ENCODE results near the gene VAV3.

VAV3 gene

GRCh38 chr1:107889524-107889923 lies 75.5 kb downstream of the VAV3 start:
- TF ChIP-seq CTCF (IDR thresholded peaks at IDR 0.05; ENCODE audit: low read depth, low read length, missing control alignments): no peak
- H3K4me3 ChIP-seq (ENCODE audit: low read depth, low read length): no peak overlapping the region
- in situ Hi-C loops (cut with HindIII; ENCODE audit: low pct_ligation_motif_present, low sequenced_read_pairs): no loop called here
- DNase-seq: no peak
- H3K36me3 ChIP-seq (replicated peaks): no peaks in the 10 kb centered on the region
- no peak overlapping the region for H3K27ac ChIP-seq
- H3K27me3 ChIP-seq (replicated peaks): no peaks in the 10 kb centered on the region

- TF ChIP-seq CTCF (IDR thresholded peaks at IDR 0.05; ENCODE audit: low read depth, low read length, missing control alignments): no peak
- DNase-seq: no peak
- H3K36me3 ChIP-seq (replicated peaks): no peaks in the 10 kb centered on the region
- H3K27ac ChIP-seq: no peak overlapping the region
- H3K4me3 ChIP-seq (ENCODE audit: low read depth, low read length): no peak overlapping the region
- in situ Hi-C loops (cut with HindIII; ENCODE audit: low pct_ligation_motif_present, low sequenced_read_pairs): no loop called here
- H3K27me3 ChIP-seq (replicated peaks): no peaks in the 10 kb centered on the region
Measured at GRCh38 chr1:107883562-107883961, 81.4 kb downstream of the VAV3 start.

- Histone ChIP-seq H3K36me3 (replicated peaks) (no peaks in the 10 kb centered on the region), H3K4me3 (ENCODE audit: low read depth, low read length) (no peak overlapping the region), H3K27me3 (replicated peaks) (no peaks in the 10 kb centered on the region), H3K27ac (no peak overlapping the region)
- TF ChIP-seq CTCF (IDR thresholded peaks at IDR 0.05; ENCODE audit: low read depth, low read length, missing control alignments): no peak
- in situ Hi-C loops (cut with HindIII; ENCODE audit: low pct_ligation_motif_present, low sequenced_read_pairs): no loop called here
- no peak for DNase-seq
Measured at GRCh38 chr1:107879927-107880326, 85.1 kb downstream of the VAV3 start.

GRCh38 chr1:107879346-107879745 lies 85.6 kb downstream of the VAV3 start:
- H3K27ac ChIP-seq: no peak overlapping the region
- no peak overlapping the region for H3K4me3 ChIP-seq (ENCODE audit: low read depth, low read length)
- no peak for DNase-seq
- no peak for TF ChIP-seq CTCF (IDR thresholded peaks at IDR 0.05; ENCODE audit: low read depth, low read length, missing control alignments)
- in situ Hi-C loops (cut with HindIII; ENCODE audit: low pct_ligation_motif_present, low sequenced_read_pairs): no loop called here
- no peaks in the 10 kb centered on the region for H3K36me3 ChIP-seq (replicated peaks)
- H3K27me3 ChIP-seq (replicated peaks): no peaks in the 10 kb centered on the region

GRCh38 chr1:107877745-107878144 lies 87.2 kb downstream of the VAV3 start:
- Histone ChIP-seq H3K4me3 (ENCODE audit: low read depth, low read length) (no peak overlapping the region), H3K27ac (no peak overlapping the region), H3K27me3 (replicated peaks) (no peaks in the 10 kb centered on the region)

More at GRCh38 chr1:107877745-107878144, 87.2 kb downstream of the VAV3 start:
- TF ChIP-seq CTCF (IDR thresholded peaks at IDR 0.05; ENCODE audit: low read depth, low read length, missing control alignments): no peak
- DNase-seq: no peak
- H3K36me3 ChIP-seq (replicated peaks): no peaks in the 10 kb centered on the region
- in situ Hi-C loops (cut with HindIII; ENCODE audit: low pct_ligation_motif_present, low sequenced_read_pairs): no loop called here
